H1 (cell line): ENCODE measurements around the gene OR2V1. TPM values are rescaled to one million over a fixed set of nuclear protein-coding genes. Genes with fewer than 3 reads are reported as not detected.
A peak's percentile ranks its signal among the peaks of the same experiment; 100 is the strongest.

ENCODE experiments used
- CTCF ChIA-PET: fragments of 300-600 bp; sonication (Branson Sonifier 250); formaldehyde crosslinking; loops from one replicate; lab custom pipeline; 2021; ENCODE audit not compliant: partially characterized antibody; lab: Charles Lee
- POLR2A ChIA-PET: fragments of 300-600 bp; sonication (Branson Sonifier 250); formaldehyde crosslinking; loops from one replicate; lab custom pipeline; 2021; ENCODE audit warnings: inconsistent platforms; ENCODE audit not compliant: partially characterized antibody; lab: Charles Lee
- DNase-seq, 2 experiments: peaks; one replicate each; pipeline versions ENCODE4 v3.0.0 to v3.0.0-alpha.2; 2010 to 2022; ENCODE audit warnings: low spot score in 2 of 2, low read depth in 1 of 2, mixed read lengths in 1 of 2
- FAIRE-seq: peaks from 2 replicates; lab custom pipeline; 2011; peaks lifted over from hg19 to GRCh38; lab: Jason Lieb, UNC
- H2AFZ ChIP-seq: 2 replicates; pipeline ENCODE4 v1.8.1; 2012; ENCODE audit warnings: low read length, inconsistent platforms
- H2AK5ac ChIP-seq: 2 replicates; pipeline ENCODE4 v1.6.1; 2013; ENCODE audit warnings: low read depth, low read length
- H2BK120ac ChIP-seq: replicated peaks from 2 replicates; pipeline ENCODE3; 2013; ENCODE audit warnings: low read depth, low read length, inconsistent platforms
- H2BK12ac ChIP-seq: 2 replicates; pipeline ENCODE4 v1.6.1; 2013; ENCODE audit warnings: low read depth, low read length
- H2BK15ac ChIP-seq: 2 replicates; pipeline ENCODE4 v1.6.1; 2013; ENCODE audit warnings: low read length
- H2BK20ac ChIP-seq: 2 replicates; pipeline ENCODE4 v1.6.1; 2013; ENCODE audit warnings: low read length
- H2BK5ac ChIP-seq: 2 replicates; pipeline ENCODE4 v1.6.1; 2013; ENCODE audit warnings: low read depth, low read length
- H3K14ac ChIP-seq: 2 replicates; pipeline ENCODE4 v1.6.1; 2013; ENCODE audit warnings: inconsistent platforms; ENCODE audit not compliant: insufficient read length
- H3K18ac ChIP-seq: 2 replicates; pipeline ENCODE4 v1.6.1; 2013; ENCODE audit warnings: low read length; ENCODE audit errors: extremely low read depth
- H3K23ac ChIP-seq: 2 replicates; pipeline ENCODE4 v1.6.1; 2013; ENCODE audit warnings: inconsistent platforms; ENCODE audit not compliant: insufficient read length
- H3K23me2 ChIP-seq: 2 replicates; pipeline ENCODE4 v1.6.1; 2013; ENCODE audit warnings: low read depth, low read length
- H3K27ac ChIP-seq: 2 replicates; pipeline ENCODE4 v1.6.1; 2011; ENCODE audit warnings: low read depth, low read length, inconsistent platforms
- H3K27me3 ChIP-seq, 4 experiments: replicated peaks in 1 of 4; 1 replicate in 1 of 4; 2 replicates in 3 of 4; pipeline versions ENCODE4 v1.6.1 to v1.8.1; 2011 to 2013; ENCODE audit warnings: low read length in 3 of 4, mild to moderate bottlenecking in 3 of 4, inconsistent platforms in 2 of 4, mixed read lengths in 2 of 4, moderate library complexity in 1 of 4; ENCODE audit not compliant: control insufficient read depth in 3 of 4, insufficient read depth in 3 of 4; ENCODE audit errors: extremely low read depth in 1 of 4
- H3K36me3 ChIP-seq, 4 experiments: 2 replicates each; pipeline versions ENCODE4 v1.6.1 to v1.8.1; 2011 to 2013; ENCODE audit warnings: mild to moderate bottlenecking in 4 of 4, low read length in 3 of 4, moderate library complexity in 2 of 4, control low read depth in 1 of 4, inconsistent platforms in 1 of 4; ENCODE audit not compliant: insufficient read depth in 4 of 4, control insufficient read depth in 2 of 4
- H3K4ac ChIP-seq: replicated peaks from 2 replicates; pipeline ENCODE3; 2013; ENCODE audit warnings: low read length, low read depth, mixed read lengths, inconsistent platforms; ENCODE audit not compliant: insufficient read length
- H3K4me1 ChIP-seq, 4 experiments: replicated peaks in 1 of 4; 1 replicate in 1 of 4; 2 replicates in 3 of 4; pipeline versions ENCODE4 v1.6.1 to v1.8.1; 2011 to 2013; ENCODE audit warnings: low read length in 3 of 4, inconsistent platforms in 2 of 4, mixed read lengths in 1 of 4; ENCODE audit not compliant: insufficient read depth in 4 of 4, control insufficient read depth in 3 of 4
- H3K4me2 ChIP-seq, 2 experiments: 2 replicates each; pipeline versions ENCODE4 v1.6.1 to v1.8.1; 2011 to 2013; ENCODE audit warnings: low read depth in 2 of 2, low read length in 2 of 2, control low read depth in 1 of 2, inconsistent platforms in 1 of 2, mild to moderate bottlenecking in 1 of 2; ENCODE audit not compliant: insufficient read depth in 1 of 2
- H3K4me3 ChIP-seq, 4 experiments: fragments of 200-600, 300-600 bp in 1 of 4; sonication (generic), shearing (Covaris generic), sonication (Bioruptor Twin) in 1 of 4; 2 replicates each; pipeline versions ENCODE4 v1.5.1 to v1.8.1; 2011 to 2016; ENCODE audit warnings: low read length in 4 of 4, low read depth in 3 of 4, control low read depth in 2 of 4, inconsistent platforms in 2 of 4, mild to moderate bottlenecking in 2 of 4, mixed read lengths in 1 of 4, moderate library complexity in 1 of 4; ENCODE audit not compliant: insufficient read depth in 2 of 4; ENCODE audit errors: extremely low read depth in 1 of 4
- H3K56ac ChIP-seq: replicated peaks from 2 replicates; pipeline ENCODE3; 2013; ENCODE audit warnings: low read depth, mild to moderate bottlenecking, mixed read lengths, low read length, inconsistent platforms; ENCODE audit not compliant: insufficient read length
- H3K79me1 ChIP-seq: 2 replicates; pipeline ENCODE4 v1.6.1; 2013; ENCODE audit warnings: low read depth, low read length, control low read depth
- H3K79me2 ChIP-seq, 2 experiments: 2 replicates each; pipeline versions ENCODE4 v1.6.1 to v1.8.1; 2012 to 2013; ENCODE audit warnings: low read length in 2 of 2, mild to moderate bottlenecking in 2 of 2, inconsistent platforms in 1 of 2; ENCODE audit not compliant: insufficient read depth in 2 of 2, control insufficient read depth in 1 of 2
- H3K9ac ChIP-seq, 4 experiments: replicated peaks in 1 of 4; 1 replicate in 1 of 4; 2 replicates in 3 of 4; pipeline versions ENCODE4 v1.6.1 to v1.8.1; 2011 to 2013; ENCODE audit warnings: low read depth in 3 of 4, low read length in 3 of 4, control low read depth in 2 of 4, mild to moderate bottlenecking in 2 of 4, moderate library complexity in 2 of 4, inconsistent platforms in 1 of 4; ENCODE audit errors: extremely low read depth in 1 of 4
- H3K9me3 ChIP-seq, 2 experiments: 2 replicates each; pipeline versions ENCODE4 v1.6.1 to v1.8.1; 2012 to 2013; ENCODE audit warnings: mild to moderate bottlenecking in 2 of 2, moderate library complexity in 2 of 2, control low read depth in 1 of 2, inconsistent platforms in 1 of 2, low read depth in 1 of 2, low read length in 1 of 2, mixed read lengths in 1 of 2; ENCODE audit not compliant: insufficient read depth in 2 of 2
- H4K20me1 ChIP-seq, 2 experiments: replicated peaks in 1 of 2; 2 replicates each; pipeline versions ENCODE3 to v1.8.1; 2011 to 2013; ENCODE audit warnings: inconsistent platforms in 2 of 2, low read length in 2 of 2, mild to moderate bottlenecking in 1 of 2; ENCODE audit not compliant: insufficient read depth in 2 of 2, control insufficient read depth in 1 of 2
- H4K5ac ChIP-seq: 2 replicates; pipeline ENCODE4 v1.6.1; 2013; ENCODE audit warnings: low read length, low read depth, mixed read lengths, inconsistent platforms; ENCODE audit not compliant: insufficient read length
- H4K8ac ChIP-seq: 2 replicates; pipeline ENCODE4 v1.8.0; 2013; ENCODE audit warnings: mild to moderate bottlenecking, moderate library complexity, low read length, inconsistent platforms; ENCODE audit not compliant: insufficient read depth; ENCODE audit errors: extremely low read depth
- H4K91ac ChIP-seq: replicated peaks from 2 replicates; pipeline ENCODE3; 2013; ENCODE audit warnings: low read length, mixed read lengths, inconsistent platforms; ENCODE audit not compliant: insufficient read length
- E2F6 ChIP-seq: IDR thresholded peaks from 2 replicates; pipeline ENCODE4 v1.6.1; 2012; ENCODE audit warnings: inconsistent platforms
- PHF8 ChIP-seq: fragments of 200-600 bp; sonication (generic); conservative IDR thresholded peaks from 2 replicates; pipeline ENCODE4 v1.7.1; 2012; ENCODE audit warnings: low read depth, mild to moderate bottlenecking, inconsistent platforms, low read length, moderate library complexity
- POLR2A ChIP-seq, 2 experiments: IDR thresholded peaks; 1 replicate in 1 of 2; 2 replicates in 1 of 2; pipeline ENCODE4 v1.6.1; 2011; ENCODE audit warnings: low read depth in 2 of 2, low read length in 2 of 2, mild to moderate bottlenecking in 2 of 2; ENCODE audit errors: control extremely low read depth in 1 of 2
- POLR2AphosphoS5 ChIP-seq: IDR thresholded peaks from 2 replicates; pipeline ENCODE4 v1.6.1; 2011; ENCODE audit warnings: low read depth, low read length
- RNF2 ChIP-seq: fragments of 200-900, 300-1000 bp; sonication (generic); IDR thresholded peaks from 2 replicates; pipeline ENCODE4 v1.7.1; 2016; ENCODE audit warnings: borderline replicate concordance, low read depth, mild to moderate bottlenecking, antibody characterized with exemption, low read length; ENCODE audit not compliant: poor library complexity, severe bottlenecking; ENCODE audit errors: missing control alignments
- SRF ChIP-seq: IDR thresholded peaks from 2 replicates; pipeline ENCODE4 v1.6.1; 2011; ENCODE audit warnings: mild to moderate bottlenecking, low read depth, low read length, moderate library complexity
- TAF1 ChIP-seq: IDR thresholded peaks from 2 replicates; pipeline ENCODE4 v1.6.1; 2011; ENCODE audit warnings: mild to moderate bottlenecking, low read depth, low read length
- TAF7 ChIP-seq: optimal IDR thresholded peaks from 2 replicates; pipeline ENCODE3; 2011; ENCODE audit warnings: low read depth, mild to moderate bottlenecking, inconsistent platforms, low read length, moderate library complexity, borderline replicate concordance
- TBP ChIP-seq: IDR thresholded peaks from 2 replicates; pipeline ENCODE4 v1.6.1; 2011; ENCODE audit warnings: low read depth, low read length, improper control_type of control experiment
- WGBS, 2 experiments: shearing (Covaris generic) in 1 of 2; methylation state at CpG; one replicate each; pipeline versions ENCODE4 v1.1.6 to v1.1.7; 2013 to 2015; ENCODE audit warnings: low lambda C conversion rate in 2 of 2, mixed read lengths in 2 of 2, inconsistent platforms in 1 of 2, low coverage in 1 of 2, missing lambda C conversion rate in 1 of 2; ENCODE audit not compliant: insufficient replicate concordance in 2 of 2, insufficient coverage in 1 of 2, insufficient read length in 1 of 2; ENCODE audit errors: extremely low coverage in 1 of 2, missing lambda C conversion rate in 1 of 2; 5-methylcytosine and 5-hydroxymethylcytosine counted together
- polyA plus RNA-seq, 7 experiments: library from polyadenylated mRNA; depleted of rRNA in 3 of 7; stranded (reverse) in 5 of 7; unstranded in 2 of 7; fragments of >200 nt in 5 of 7; fragments of 200-250 nt in 2 of 7; gene quantifications; 1 replicate in 5 of 7; 2 replicates in 1 of 7; 4 replicates in 1 of 7; pipeline versions ENCODE4 v1.2.1 to v1.2.3, GENCODE V29; 2011 to 2013; ENCODE audit warnings: missing spikeins in 2 of 7, mixed read lengths in 2 of 7
- total RNA-seq: library from RNA; stranded (reverse); fragmentation: NEBNext Ultra II Directional; extraction: Animal tissue kit (Norgen Biotek cat#: 25700); gene quantifications from 2 replicates; pipeline ENCODE4 v1.2.1, GENCODE V29; 2021

Gene OR2V1
- total and polyA plus RNA-seq, 2 of the 8 experiments (the other 6 are each of a cell fraction or from before 2014, with no cell fraction given), result not detected

- POLR2A ChIA-PET, result interaction anchor here (0.9 to 1.2 kb wide), 2 partner anchors 83 to 92 kb away, joined by 3 read pairs; no protein-coding TSS in a partner anchor
- Histone ChIP-seq H4K91ac (peak overlapping the region; percentile 92), H3K27ac (peak overlapping the region; percentile 69), H4K20me1 (no peaks in the 10 kb centered on the region), H4K5ac (peak overlapping the region; percentile 85), H3K9ac (peak overlapping the region in 3 of 4 experiments; percentile 16 to 55 (median 45); a peak in 5 of 7 replicates), H3K27me3 (peaks cover 0 to 14% (median 12%) of the 10 kb centered on the region in 4 experiments; a peak in 4 of 7 replicates), H3K14ac (no peak overlapping the region), H2BK120ac (no peak overlapping the region), H2BK20ac (0 out of 2 replicates have a peak overlapping the region, but pooled peaks have one; percentile 9), H3K79me1 (no peaks in the 10 kb centered on the region), H2BK15ac (peak overlapping the region; percentile 95; the same call in 1 of the 2 replicates), H3K4ac (no peak overlapping the region), H3K23me2 (peaks cover 5% of the 10 kb centered on the region; the same call in 1 of the 2 replicates), H3K18ac (peak overlapping the region; percentile 78), H3K4me2 (peak overlapping the region; percentile 71 to 77), H3K79me2 (no peaks in the 10 kb centered on the region), H2BK12ac (peak overlapping the region; percentile 98), H4K8ac (peak overlapping the region; percentile 95; the same call in 1 of the 2 replicates), H3K4me3 (peak overlapping the region; percentile 17 to 51 (median 23); a peak in 4 of 8 replicates), H2BK5ac (peak overlapping the region; percentile 91; the same call in 1 of the 2 replicates), H3K23ac (no peak overlapping the region), H2AK5ac (0 out of 2 replicates have a peak overlapping the region, but pooled peaks have one; percentile 1), H3K4me1 (peaks cover 1 to 10% (median 5%) of the 10 kb centered on the region in 4 experiments; a peak in 4 of 7 replicates), H3K9me3 (no peaks in the 10 kb centered on the region), H2AFZ (no peak overlapping the region), H3K36me3 (no peaks in the 10 kb centered on the region; a peak in 1 of 8 replicates), H3K56ac (no peak overlapping the region)
- FAIRE-seq, result no peak
- TF ChIP-seq TAF1 (peak; percentile 46; the same call in 1 of the 2 replicates), TBP (peak; percentile 27; the same call in 1 of the 2 replicates), POLR2A (IDR thresholded peaks at IDR 0.05; ENCODE audit: control extremely low read depth in 1 of 2, low read depth in 2 of 2, low read length in 2 of 2) (peak in 1 of 2 experiments; percentile 39; a peak in 1 of 3 replicates), E2F6 (peak; percentile 31; the same call in 1 of the 2 replicates), POLR2AphosphoS5 (peak; percentile 28; the same call in 1 of the 2 replicates), RNF2 (no peak), SRF (no peak), PHF8 (peak; percentile 39; the same call in 1 of the 2 replicates), TAF7 (no peak)
- peak in 1 of 2 experiments; percentile 80 for DNase-seq
- 66% methylated on average over 14 of the region's 21 CpGs; no CpG with 5 or more reads in 1 of the 2 experiments for WGBS, 2 experiments
- CTCF ChIA-PET, result interaction anchor here (0.5 to 2.6 kb wide), 12 partner anchors 7 to 300 kb away, joined by 3 to 9 read pairs (median 3); no protein-coding TSS in a partner anchor
Observed at GRCh38 chr5:181160152-181160754, 29.3 kb upstream of the OR2V1 start.
